ENCODE data around the gene TANGO6.
"Not testable (repeated sequence)": the region's sequence is repeated elsewhere in the genome, so short reads cannot be mapped to it uniquely, and the experiment has no call there.

The TANGO6 gene

DNA sequence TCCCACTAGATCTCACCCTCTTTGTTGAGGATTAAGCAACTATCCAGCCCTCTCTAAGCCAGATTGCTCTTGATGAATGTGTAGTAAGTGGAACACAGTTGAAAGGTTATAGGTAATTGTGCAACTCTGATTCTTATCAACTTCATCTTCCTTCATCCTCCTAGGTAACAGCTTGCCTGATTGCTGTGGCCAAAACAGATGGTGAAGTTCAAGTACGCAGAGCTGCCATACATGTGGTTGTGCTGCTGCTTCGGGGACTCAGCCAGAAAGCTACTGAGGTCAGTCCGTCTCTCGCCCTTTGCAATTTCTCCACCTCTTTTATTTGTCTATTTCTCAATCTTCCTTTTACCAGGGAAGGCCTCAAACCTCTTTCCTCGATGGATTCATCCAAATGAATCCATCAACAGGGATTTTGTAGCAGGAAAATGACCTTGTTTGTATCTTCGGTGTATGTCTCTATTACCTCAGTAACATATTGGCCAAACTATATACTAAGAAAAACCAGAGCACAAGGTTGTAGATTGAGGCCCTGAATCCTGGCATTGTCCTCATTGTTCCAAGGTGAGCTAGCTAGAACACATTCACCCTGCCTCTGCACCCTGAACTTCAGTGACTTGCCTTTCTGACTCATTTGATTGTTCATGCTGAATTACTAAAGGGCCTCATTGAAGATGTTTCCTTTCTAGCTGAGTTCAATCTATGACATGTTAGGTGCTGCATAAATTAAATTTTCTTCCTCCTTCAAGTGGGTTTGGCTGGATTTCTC is 197.0 kb downstream of the TANGO6 start:
- H3K27me3 Mint-ChIP-seq, result no peaks in the 10 kb centered on the region
- H3K4me1 Mint-ChIP-seq, result no peaks in the 10 kb centered on the region
- no peaks in the 10 kb centered on the region for H3K9me3 Mint-ChIP-seq
- H3K4me3 Mint-ChIP-seq, result no peak overlapping the region
- peaks cover 46% of the 10 kb centered on the region for H3K36me3 Mint-ChIP-seq
- ATAC-seq (ENCODE audit: low read depth) (no peak), DNase-seq (ENCODE audit: low spot score in 2 of 2) (no peak)
- no peak overlapping the region for H3K27ac Mint-ChIP-seq

DNA sequence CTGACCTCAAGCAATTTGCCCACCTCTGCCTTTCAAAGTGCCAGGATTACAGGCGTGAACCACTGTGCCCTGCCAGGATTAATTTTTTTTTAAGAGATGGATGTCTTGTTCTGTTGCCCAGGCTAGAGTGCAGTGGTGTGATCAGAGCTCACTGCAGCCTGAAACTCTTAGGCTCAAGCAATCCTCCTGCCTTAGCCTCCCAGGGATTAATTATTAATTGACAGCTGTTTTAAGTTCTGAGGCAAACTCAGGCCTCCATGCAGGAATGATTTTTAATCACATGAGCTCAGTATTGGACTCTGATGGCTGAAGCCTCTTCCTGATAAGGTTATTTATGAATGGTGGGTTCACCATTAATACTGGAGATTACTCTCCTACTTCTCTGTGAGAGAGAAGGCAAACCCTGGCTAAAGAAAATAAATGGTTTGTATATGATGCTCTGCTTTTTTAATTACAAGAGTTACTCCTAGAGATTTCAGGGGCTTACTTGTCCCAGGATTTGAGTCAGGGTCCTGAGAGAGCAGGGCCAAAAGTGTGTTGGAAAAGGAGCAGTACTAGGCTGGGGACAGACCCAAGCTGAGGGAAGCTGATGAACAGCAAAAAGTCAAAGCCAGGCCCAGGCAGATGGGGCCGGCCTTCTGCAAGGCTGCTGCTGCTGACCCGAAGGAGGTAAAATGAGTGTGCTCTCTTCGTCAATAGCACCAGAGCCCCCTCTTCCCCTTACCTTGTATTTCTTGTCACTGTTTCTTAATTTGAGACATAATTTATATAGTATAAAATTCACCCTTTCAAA is 205.2 kb downstream of the TANGO6 start:
- Mint-ChIP-seq H3K36me3 (peaks cover 10% of the 10 kb centered on the region), H3K27me3 (no peaks in the 10 kb centered on the region), H3K9me3 (no peaks in the 10 kb centered on the region), H3K4me1 (no peaks in the 10 kb centered on the region), H3K27ac (no peak overlapping the region), H3K4me3 (no peak overlapping the region)
- no peak for ATAC-seq (ENCODE audit: low read depth)
- no peak for DNase-seq (ENCODE audit: low spot score in 2 of 2)

DNA sequence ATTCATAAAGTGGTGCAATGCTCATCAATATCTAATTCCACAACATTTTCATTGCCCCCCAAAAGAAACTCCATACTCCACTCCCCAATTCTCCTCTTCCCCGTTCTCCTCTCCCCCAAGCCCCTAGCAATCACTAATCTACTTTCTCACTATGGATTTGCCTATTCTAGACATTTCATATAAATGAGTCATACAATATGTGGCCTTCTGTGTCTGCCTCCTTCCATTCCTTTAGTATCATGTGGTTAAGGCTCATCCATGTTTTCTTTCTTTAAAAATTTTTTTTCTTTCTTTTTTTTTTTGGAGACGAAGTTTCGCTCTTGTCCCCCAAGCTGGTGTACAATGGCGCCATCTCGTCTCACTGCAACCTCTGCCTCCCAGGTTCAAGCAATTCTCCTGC is 205.8 kb downstream of the TANGO6 start:
- ATAC-seq (ENCODE audit: low read depth), result no peak
- no peak overlapping the region for H3K27ac Mint-ChIP-seq
- H3K27me3 Mint-ChIP-seq, result no peaks in the 10 kb centered on the region
- H3K4me1 Mint-ChIP-seq, result no peaks in the 10 kb centered on the region
- no peak overlapping the region for H3K4me3 Mint-ChIP-seq
- DNase-seq (ENCODE audit: low spot score in 2 of 2), result no peak
- no peaks in the 10 kb centered on the region for H3K9me3 Mint-ChIP-seq
- peaks cover 7% of the 10 kb centered on the region for H3K36me3 Mint-ChIP-seq

DNA sequence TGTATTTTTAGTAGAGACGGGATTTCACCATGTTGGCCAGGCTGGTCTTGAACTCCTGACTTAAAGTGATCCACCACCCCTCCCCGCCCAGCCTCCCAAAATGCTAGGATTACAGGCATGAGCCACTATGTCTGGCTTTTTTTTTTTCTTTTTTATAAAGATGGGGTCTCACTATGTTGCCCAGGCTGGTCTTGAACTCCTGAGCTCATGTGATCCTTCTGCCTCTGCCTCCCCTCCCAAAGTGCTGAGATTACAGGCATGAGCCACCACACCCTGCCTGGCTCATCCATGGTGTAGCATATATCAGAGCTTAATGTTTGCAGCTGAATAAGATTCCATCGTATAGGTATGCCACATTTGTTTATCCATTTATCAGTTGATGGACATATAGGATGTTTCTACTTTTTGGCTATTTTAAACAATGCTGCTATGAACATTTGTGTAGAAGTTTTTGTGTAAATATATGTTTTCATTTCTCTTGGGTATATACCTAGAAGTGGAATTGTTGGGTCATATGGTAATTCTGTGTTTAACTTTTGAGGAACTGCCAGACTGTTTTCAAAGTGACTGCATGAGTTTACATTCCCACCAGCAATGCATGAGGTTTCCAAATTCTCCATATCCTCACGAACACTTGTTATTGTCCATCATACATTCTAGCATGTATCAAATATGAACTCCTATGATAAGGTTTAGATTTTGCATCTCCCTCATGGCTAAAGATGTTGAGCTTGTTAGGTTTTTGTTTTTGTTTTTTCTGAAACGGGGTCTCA is 206.5 kb downstream of the TANGO6 start:
- Mint-ChIP-seq H3K27ac (no peak overlapping the region), H3K4me1 (no peaks in the 10 kb centered on the region), H3K9me3 (no peaks in the 10 kb centered on the region), H3K36me3 (peaks cover 4% of the 10 kb centered on the region), H3K4me3 (no peak overlapping the region), H3K27me3 (no peaks in the 10 kb centered on the region)
- no peak for ATAC-seq (ENCODE audit: low read depth)
- DNase-seq (ENCODE audit: low spot score in 2 of 2), result no peak

DNA sequence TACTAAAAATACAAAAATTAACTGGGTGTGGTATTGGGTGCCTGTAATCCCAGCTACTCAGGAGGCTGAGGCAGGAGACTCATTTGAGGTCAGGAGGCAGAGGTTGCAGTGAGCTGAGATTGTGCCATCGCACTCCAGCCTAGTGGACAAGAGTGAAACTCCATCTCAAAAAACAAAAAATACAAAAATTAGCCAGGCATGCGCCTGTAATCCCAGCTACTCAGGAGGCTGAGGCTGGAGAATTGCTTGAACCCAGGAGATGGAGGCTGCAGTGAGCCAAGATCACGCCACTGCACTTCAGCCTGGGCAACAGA is 208.1 kb downstream of the TANGO6 start:
- not testable (repeated sequence) for H3K27me3 Mint-ChIP-seq; H3K36me3 Mint-ChIP-seq; H3K27ac Mint-ChIP-seq; ATAC-seq (ENCODE audit: low read depth); H3K4me3 Mint-ChIP-seq; H3K9me3 Mint-ChIP-seq; H3K4me1 Mint-ChIP-seq; DNase-seq (ENCODE audit: low spot score in 2 of 2)

DNA sequence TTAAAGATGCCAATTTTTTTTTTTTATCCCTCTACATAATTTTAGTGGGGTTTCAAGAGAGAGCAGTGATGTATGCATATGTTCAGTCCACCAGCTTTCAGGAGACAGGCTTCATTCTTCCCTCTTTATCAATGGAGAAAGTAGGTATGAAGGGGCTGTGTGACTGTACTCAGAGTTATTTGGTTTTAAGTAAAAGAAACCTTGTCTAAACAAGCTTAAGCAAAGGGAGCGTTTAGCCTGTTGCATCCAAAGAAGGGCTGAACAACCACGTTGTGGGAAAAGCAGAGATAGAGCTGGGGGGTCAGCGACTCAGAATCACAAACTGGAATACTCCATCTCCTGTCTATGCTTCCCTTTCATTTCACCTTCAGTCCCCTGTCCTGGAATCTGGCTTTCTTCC is 211.7 kb downstream of the TANGO6 start:
- H3K36me3 Mint-ChIP-seq, result peaks cover 3% of the 10 kb centered on the region
- H3K9me3 Mint-ChIP-seq, result no peaks in the 10 kb centered on the region
- no peaks in the 10 kb centered on the region for H3K27me3 Mint-ChIP-seq
- ATAC-seq (ENCODE audit: low read depth) (no peak), DNase-seq (ENCODE audit: low spot score in 2 of 2) (no peak)
- no peaks in the 10 kb centered on the region for H3K4me1 Mint-ChIP-seq
- H3K4me3 Mint-ChIP-seq, result no peak overlapping the region
- H3K27ac Mint-ChIP-seq, result no peak overlapping the region

DNA sequence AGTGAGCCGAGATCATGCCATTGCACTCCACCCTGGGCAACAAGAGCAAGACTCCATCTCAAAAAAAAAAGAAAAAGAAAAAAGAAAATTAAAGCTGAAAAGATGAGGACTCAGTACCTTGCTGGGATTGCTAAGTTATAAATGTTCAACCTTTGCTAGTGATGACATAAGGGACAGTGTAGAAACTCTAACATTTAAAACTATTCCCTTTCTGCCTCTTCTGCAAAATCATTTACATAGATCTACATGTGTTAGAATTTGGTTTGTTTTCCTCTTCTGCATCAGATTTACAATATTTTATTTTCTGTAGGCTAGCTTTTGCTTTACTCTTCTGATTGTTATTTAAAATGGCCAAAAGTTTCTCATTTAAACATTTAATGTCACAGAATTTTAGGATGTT is 212.6 kb downstream of the TANGO6 start:
- H3K4me3 Mint-ChIP-seq, result no peak overlapping the region
- no peak for ATAC-seq (ENCODE audit: low read depth)
- no peak for DNase-seq (ENCODE audit: low spot score in 2 of 2)
- no peak overlapping the region for H3K27ac Mint-ChIP-seq
- no peaks in the 10 kb centered on the region for H3K9me3 Mint-ChIP-seq
- H3K36me3 Mint-ChIP-seq, result peaks cover 3% of the 10 kb centered on the region
- H3K4me1 Mint-ChIP-seq, result no peaks in the 10 kb centered on the region
- no peaks in the 10 kb centered on the region for H3K27me3 Mint-ChIP-seq

DNA sequence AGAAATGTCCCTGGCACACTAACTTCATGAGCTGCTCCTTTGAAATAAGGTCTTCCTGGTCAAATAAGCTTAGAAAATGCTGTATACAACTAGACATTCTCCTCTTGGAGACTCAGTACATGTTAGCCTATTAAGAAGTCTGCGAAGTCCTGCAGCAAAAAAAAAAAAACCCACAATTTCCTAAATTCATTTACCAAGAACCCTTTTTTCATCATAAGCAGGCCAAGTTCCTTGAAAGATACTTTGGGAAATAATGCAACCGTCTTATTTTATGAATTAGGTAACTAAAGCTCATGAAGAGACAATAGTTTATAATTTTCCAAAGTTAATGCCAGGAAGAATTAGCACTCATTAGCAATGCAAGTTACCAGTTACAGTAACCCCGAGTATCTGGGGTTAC is 213.1 kb downstream of the TANGO6 start:
- Mint-ChIP-seq H3K4me1 (no peaks in the 10 kb centered on the region), H3K4me3 (no peak overlapping the region), H3K36me3 (peaks cover 3% of the 10 kb centered on the region), H3K27me3 (no peaks in the 10 kb centered on the region), H3K9me3 (no peaks in the 10 kb centered on the region), H3K27ac (no peak overlapping the region)
- DNase-seq (ENCODE audit: low spot score in 2 of 2), result no peak
- ATAC-seq (ENCODE audit: low read depth), result no peak

DNA sequence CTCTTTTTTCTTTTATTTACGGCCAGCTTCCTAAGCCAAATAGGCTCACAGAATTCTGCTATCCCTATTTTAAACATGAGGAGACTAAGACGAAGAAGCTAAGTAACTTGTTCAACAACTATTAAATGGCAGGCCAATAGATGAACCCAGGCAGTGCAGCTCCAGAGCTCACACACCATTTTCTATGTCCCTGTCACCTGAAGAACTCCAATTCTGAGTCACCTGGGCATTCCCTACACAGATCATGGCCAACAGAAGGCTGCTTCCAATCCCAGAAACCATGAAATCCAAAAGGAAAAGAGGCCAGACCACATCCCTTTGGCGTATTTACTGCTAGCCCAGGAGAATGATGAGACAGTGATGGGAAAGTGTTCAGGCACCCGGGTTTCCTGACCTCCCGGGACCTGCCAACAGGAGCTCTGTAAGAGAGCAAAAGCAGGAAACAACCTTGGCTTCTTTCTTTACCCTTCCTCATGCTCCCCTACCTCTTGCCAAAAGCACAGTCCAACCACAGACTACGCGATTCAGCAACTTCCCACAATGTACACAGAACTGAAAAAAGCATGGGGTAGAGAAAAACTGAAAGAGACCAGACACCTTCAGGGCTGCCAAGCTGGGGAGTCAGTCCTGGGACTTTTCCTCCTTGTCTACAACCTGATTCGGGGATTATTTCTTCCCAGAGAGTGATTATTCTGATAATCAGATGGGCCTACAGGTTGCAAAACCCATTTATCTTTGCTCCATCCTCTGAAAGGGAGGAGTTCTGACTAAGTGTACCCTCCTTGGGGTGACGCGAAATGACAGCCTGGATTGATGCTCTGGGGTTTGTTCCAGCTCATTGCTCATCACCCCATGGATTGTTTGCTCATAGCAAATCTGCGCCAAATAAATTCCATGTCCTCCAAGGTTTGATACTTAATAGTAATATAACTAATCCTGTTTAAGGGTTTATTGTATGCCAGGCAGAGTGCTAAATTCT is 214.4 kb downstream of the TANGO6 start:
- H3K27ac Mint-ChIP-seq, result no peak overlapping the region
- no peak overlapping the region for H3K4me3 Mint-ChIP-seq
- H3K4me1 Mint-ChIP-seq, result no peaks in the 10 kb centered on the region
- DNase-seq (ENCODE audit: low spot score in 2 of 2) (no peak), ATAC-seq (ENCODE audit: low read depth) (no peak)
- H3K36me3 Mint-ChIP-seq, result peaks cover 3% of the 10 kb centered on the region
- H3K27me3 Mint-ChIP-seq, result no peaks in the 10 kb centered on the region
- H3K9me3 Mint-ChIP-seq, result no peaks in the 10 kb centered on the region

DNA sequence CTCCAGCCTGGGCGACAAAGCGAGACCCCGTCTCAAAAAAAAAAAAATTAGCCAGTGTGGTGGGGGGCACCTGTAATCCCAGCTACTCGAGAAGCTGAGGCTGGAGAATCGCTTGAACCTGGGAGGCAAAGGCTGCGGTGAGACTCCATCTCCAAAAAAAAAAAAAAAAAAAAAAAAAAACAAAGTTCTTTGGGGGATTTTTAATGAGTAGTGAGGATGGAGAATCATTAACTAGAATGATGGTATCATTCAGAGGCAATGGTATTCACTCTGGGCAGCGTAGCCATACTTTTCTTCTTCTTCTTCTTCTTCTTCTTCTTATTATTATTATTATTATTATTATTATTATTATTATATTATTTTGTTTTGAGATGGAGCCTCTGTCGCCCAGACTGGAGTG is 220.2 kb downstream of the TANGO6 start:
- DNase-seq (ENCODE audit: low spot score in 2 of 2); ATAC-seq (ENCODE audit: low read depth); H3K27ac Mint-ChIP-seq; H3K27me3 Mint-ChIP-seq; H3K4me1 Mint-ChIP-seq; H3K36me3 Mint-ChIP-seq; H3K9me3 Mint-ChIP-seq; H3K4me3 Mint-ChIP-seq: not testable (repeated sequence)

DNA sequence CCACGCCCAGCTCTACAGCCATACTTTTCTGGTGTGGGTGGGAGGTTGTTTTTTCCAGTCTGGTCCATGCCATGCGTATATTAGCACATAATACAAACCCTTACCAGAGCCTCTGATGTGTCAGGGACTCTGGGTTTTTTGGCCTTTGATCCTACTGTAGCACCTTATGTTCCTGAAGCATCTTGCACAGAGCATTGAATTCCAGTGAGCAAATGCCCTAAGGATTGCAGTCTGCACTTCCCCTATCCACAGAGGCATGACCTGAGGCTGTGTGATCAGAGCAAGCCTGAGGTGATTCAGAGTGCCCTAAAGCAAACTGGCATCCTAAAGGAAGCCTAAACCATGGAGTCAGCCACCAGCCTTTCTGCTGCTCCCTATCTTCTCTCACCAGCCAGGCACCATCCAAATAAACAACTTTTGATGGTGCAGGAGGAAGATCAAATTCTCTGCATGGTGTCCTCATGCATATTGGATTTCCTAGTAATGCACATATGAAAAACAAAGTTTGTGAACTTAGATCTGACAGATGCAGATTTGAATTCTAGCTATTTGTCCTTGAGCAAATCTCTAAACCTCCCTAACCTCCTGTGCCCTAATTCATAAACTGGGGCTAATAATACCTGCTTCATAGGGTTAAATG is 220.9 kb downstream of the TANGO6 start:
- no peaks in the 10 kb centered on the region for H3K27me3 Mint-ChIP-seq
- no peaks in the 10 kb centered on the region for H3K4me1 Mint-ChIP-seq
- no peak for DNase-seq (ENCODE audit: low spot score in 2 of 2)
- no peak for ATAC-seq (ENCODE audit: low read depth)
- H3K36me3 Mint-ChIP-seq, result peaks cover 8% of the 10 kb centered on the region
- H3K9me3 Mint-ChIP-seq, result no peaks in the 10 kb centered on the region
- no peak overlapping the region for H3K4me3 Mint-ChIP-seq
- H3K27ac Mint-ChIP-seq, result no peak overlapping the region

DNA sequence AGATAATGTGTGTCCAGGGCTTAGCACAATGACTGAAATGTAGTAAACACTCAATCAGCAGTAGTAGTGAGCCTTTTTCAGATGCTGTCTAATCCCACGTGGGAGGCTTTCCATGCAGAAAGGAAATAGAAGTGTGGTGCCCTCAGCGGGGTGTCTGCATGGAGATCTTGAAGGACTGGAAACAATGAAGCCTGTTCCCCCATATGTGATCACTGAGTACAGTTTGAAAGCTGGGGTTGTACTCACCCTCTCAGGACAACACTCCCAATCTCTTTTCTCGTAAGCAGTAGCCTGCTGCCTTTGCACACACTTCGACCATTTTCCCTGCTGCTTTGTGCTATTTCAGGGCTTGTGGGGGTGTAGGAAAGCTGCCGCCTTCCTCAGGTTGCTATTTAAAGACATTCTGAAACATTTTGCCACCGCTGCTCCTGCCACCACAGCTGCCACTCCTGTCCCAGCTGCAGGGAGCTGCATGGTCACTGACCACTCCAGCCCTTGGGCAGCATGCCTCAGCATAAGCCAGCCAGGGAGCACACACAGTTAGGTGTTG is 221.5 kb downstream of the TANGO6 start:
- H3K27ac Mint-ChIP-seq, result no peak overlapping the region
- no peak for DNase-seq (ENCODE audit: low spot score in 2 of 2)
- no peak overlapping the region for H3K4me3 Mint-ChIP-seq
- ATAC-seq (ENCODE audit: low read depth), result no peak
- peaks cover 8% of the 10 kb centered on the region for H3K36me3 Mint-ChIP-seq
- H3K9me3 Mint-ChIP-seq, result no peaks in the 10 kb centered on the region
- no peaks in the 10 kb centered on the region for H3K4me1 Mint-ChIP-seq
- no peaks in the 10 kb centered on the region for H3K27me3 Mint-ChIP-seq

DNA sequence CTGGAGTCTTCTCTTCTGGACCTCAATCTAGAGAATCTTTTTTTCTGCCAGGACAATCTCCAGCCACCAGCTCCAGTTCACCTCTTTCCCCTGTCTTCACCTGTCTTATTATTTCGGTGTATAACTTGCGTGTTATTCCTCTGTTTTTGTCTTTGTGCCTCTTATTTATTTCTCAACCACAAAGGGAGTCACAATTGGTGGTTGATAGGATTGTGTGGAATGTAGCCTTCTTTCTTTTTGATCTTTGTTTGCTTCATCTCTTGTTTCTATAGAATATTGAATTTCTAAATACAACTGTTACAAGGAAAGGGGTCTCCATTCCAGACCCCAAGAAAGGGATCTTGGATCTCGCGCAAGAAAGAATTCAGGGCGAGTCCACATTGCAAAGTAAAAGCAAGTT is 226.2 kb downstream of the TANGO6 start:
- H3K36me3 Mint-ChIP-seq, result peaks cover 7% of the 10 kb centered on the region
- no peak overlapping the region for H3K4me3 Mint-ChIP-seq
- peaks cover 2% of the 10 kb centered on the region for H3K4me1 Mint-ChIP-seq
- DNase-seq (ENCODE audit: low spot score in 2 of 2), result no peak
- no peak overlapping the region for H3K27ac Mint-ChIP-seq
- no peak for ATAC-seq (ENCODE audit: low read depth)
- no peaks in the 10 kb centered on the region for H3K27me3 Mint-ChIP-seq
- no peaks in the 10 kb centered on the region for H3K9me3 Mint-ChIP-seq
